ENCODE data around the gene HPRT1.
A peak's percentile ranks its signal among the peaks of the same experiment; 100 is the strongest.

HPRT1 gene

DNA sequence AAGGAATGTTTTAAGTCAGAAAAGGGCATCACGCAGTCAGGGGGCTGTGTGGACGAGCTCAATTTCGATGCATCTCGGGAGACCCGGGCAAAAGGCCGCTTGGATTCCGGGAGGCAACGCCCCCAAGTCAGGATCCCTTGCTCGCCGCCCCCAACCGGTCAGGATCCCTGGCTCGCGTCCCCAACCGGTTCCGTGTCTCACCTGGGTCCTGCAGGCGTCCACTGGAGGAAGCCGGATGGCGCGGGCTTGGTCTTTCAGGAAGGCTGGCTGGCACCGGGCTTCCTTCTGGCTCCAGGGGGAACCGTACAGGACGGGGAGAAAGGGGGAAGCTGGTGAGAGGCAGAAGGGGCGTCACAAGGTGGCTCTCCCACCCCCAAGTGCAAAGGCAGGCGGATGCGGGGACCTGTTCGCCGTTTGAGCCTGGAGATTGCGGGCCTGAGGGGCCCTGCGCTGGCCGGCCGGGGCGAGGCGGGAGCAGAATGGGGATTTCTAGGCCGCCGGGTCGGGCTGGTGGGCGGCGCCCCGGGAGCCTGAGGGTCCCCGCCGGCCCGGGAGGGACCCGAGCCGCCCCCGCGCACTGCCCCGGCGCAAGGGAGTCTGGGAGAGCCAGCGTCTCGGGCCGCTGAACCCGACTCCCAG, 84.7 kb downstream of the HPRT1 start:
- DNase-seq, result no peak
- H3K36me3 ChIP-seq, result no peaks in the 10 kb centered on the region
- no peaks in the 10 kb centered on the region; the same call in 1 of the 2 replicates for H3K4me1 ChIP-seq
- H3K4me3 ChIP-seq (ENCODE audit: low read depth, low read length), result no peak overlapping the region
- H3K9me3 ChIP-seq, result no peaks in the 10 kb centered on the region
- no peaks in the 10 kb centered on the region for H3K27me3 ChIP-seq
- TF ChIP-seq, protein P1, sequence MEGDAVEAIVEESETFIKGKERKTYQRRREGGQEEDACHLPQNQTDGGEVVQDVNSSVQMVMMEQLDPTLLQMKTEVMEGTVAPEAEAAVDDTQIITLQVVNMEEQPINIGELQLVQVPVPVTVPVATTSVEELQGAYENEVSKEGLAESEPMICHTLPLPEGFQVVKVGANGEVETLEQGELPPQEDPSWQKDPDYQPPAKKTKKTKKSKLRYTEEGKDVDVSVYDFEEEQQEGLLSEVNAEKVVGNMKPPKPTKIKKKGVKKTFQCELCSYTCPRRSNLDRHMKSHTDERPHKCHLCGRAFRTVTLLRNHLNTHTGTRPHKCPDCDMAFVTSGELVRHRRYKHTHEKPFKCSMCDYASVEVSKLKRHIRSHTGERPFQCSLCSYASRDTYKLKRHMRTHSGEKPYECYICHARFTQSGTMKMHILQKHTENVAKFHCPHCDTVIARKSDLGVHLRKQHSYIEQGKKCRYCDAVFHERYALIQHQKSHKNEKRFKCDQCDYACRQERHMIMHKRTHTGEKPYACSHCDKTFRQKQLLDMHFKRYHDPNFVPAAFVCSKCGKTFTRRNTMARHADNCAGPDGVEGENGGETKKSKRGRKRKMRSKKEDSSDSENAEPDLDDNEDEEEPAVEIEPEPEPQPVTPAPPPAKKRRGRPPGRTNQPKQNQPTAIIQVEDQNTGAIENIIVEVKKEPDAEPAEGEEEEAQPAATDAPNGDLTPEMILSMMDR (IDR thresholded peaks at IDR 0.05; ENCODE audit: low read depth, low read length), result no peak

DNA sequence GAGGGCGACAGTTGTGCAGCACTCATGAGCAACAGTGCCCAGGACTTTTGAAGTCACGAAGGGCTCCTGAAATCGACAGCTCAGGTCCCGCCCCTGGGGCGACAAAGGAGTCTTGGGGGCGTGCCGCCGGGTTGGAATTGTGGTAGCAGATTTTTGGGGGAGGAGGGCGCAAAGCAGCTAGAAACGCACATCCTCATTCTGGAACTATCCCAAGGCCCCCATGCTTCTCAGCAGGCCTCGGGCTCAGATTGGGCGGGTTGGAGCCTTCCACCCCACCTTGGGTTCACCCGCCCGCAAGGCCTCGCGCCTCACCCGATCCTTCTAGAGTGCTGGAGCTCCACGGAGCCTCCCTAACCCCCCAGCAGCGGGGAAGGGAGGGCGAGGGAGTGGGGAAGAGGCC, 85.5 kb downstream of the HPRT1 start:
- TF ChIP-seq, protein P1 (IDR thresholded peaks at IDR 0.05; ENCODE audit: low read depth, low read length), result no peak
- no peaks in the 10 kb centered on the region for H3K9me3 ChIP-seq
- no peaks in the 10 kb centered on the region for H3K36me3 ChIP-seq
- no peaks in the 10 kb centered on the region; the same call in 1 of the 2 replicates for H3K4me1 ChIP-seq
- H3K27me3 ChIP-seq, result no peaks in the 10 kb centered on the region
- no peak for DNase-seq
- H3K4me3 ChIP-seq (ENCODE audit: low read depth, low read length), result no peak overlapping the region

DNA sequence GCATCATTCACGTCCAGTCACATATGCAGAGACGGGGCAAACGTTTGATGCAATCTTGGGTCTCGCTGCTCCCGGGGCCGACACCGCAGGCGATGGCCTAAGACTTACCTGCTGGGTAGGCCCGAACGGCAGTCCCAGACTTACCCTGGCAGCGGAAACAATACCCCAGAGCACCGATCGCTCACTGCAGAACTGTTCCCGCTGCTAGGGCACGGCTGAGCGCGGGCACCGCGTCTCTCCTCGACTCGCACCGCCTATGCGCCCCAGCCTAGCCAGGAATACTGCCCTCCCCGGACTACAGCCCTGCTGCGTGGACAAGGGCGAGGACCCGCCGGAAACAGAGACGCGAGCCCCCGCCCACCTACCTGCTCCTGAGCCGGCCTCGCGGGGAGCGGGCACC, 86.2 kb downstream of the HPRT1 start:
- Histone ChIP-seq H3K4me3 (ENCODE audit: low read depth, low read length) (no peak overlapping the region), H3K27me3 (no peaks in the 10 kb centered on the region), H3K9me3 (no peaks in the 10 kb centered on the region), H3K36me3 (no peaks in the 10 kb centered on the region), H3K4me1 (no peaks in the 10 kb centered on the region; the same call in 1 of the 2 replicates)
- TF ChIP-seq, protein P1 (IDR thresholded peaks at IDR 0.05; ENCODE audit: low read depth, low read length), result no peak
- no peak for DNase-seq

DNA sequence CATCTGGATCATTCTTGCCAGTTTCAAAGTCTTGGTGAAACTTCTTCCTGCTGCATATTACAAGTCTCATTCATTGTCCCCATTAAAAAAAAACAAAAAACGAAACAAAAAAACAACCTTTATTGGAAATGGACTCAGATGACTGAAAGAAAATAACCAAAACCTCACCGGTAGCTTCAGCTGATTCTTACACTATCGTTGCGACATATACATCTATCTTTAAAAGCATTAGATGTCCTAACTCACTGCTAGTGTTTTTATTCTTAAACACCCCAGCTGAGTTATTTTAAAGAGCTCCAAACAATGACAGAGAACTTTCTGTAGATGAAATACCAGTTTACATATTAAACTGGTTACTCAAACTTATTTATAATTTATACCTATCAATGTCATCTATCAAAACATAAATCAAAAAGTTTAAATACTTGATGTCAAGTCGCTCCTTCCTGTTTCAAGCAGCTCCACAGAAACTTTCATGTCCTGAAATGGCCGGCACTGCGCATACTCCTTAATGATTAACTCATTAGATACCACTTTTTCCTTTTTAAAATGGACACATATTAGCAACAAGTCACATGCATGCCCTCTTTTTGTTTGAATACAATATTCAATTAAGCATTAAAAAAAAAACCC, 87.2 kb downstream of the HPRT1 start:
- Histone ChIP-seq H3K4me3 (ENCODE audit: low read depth, low read length) (0 out of 2 replicates have a peak overlapping the region, but pooled peaks have one; percentile 82), H3K4me1 (no peaks in the 10 kb centered on the region; the same call in 1 of the 2 replicates), H3K9me3 (no peaks in the 10 kb centered on the region), H3K27me3 (no peaks in the 10 kb centered on the region), H3K36me3 (no peaks in the 10 kb centered on the region)
- TF ChIP-seq, protein P1 (IDR thresholded peaks at IDR 0.05; ENCODE audit: low read depth, low read length), result no peak
- no peak for DNase-seq

DNA sequence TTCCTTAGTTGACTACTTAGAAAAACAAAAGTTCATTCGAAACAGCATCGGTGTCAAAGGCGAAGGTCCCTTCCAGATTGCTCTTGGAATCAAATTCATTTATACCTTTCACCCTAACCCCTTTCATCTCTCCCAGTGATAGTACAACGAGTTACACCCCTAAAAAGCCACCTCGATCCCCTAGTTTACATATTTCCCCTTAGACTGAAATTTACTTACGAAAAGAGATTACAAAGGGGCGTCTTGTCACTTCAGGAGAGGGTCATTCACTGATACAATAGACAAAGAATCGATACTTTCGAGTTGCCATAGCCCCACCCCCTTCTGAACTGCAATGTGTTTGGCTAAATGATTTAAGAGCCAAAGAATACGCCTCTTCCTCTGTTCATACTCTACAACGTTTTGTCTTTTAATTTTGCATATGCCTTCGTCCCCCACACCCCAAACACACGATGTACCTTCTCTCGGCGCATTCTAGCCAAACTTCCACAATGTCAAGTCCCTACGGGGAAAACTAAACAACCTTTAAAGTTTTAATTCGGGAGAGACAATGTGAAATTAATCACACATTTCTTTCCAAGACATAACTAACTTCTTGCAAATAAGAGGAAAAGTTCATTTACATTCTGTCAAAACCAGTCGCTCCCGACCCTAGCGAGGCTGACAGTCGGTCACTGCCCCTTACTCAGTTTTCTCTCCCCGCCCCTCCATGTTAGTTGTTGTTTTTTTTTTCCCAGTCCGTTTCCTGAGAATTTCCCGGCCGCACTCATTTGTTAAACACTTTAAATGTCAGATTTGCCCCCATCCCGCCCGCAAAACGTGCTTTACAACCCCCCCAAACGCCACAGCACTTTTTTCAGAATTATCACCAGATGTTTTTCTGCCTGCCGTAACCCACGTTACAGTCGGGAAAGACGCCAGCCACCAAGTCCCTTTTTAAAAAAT, 88.6 kb downstream of the HPRT1 start:
- Histone ChIP-seq H3K4me3 (ENCODE audit: low read depth, low read length) (peak overlapping the region; percentile 82), H3K9me3 (no peaks in the 10 kb centered on the region), H3K27me3 (no peaks in the 10 kb centered on the region), H3K4me1 (no peaks in the 10 kb centered on the region), H3K36me3 (no peaks in the 10 kb centered on the region)
- TF ChIP-seq, protein P1 (IDR thresholded peaks at IDR 0.05; ENCODE audit: low read depth, low read length), result no peak
- no peak for DNase-seq

All from BE2C (cell line).